Activated T-cell treated with anti-CD3 and anti-CD28 coated beads, Interleukin-2, amount 50 U/mL, for 48 hours (primary cell): ENCODE results near the gene CCND3.
A peak's percentile ranks its signal among the peaks of the same experiment; 100 is the strongest.

Experiments
- DNase-seq, 2 experiments: peaks; one replicate each; pipeline ENCODE4 v3.0.0-alpha.2; 2020

The CCND3 gene

GRCh38 chr6:41920921-41921711 lies 20.5 kb downstream of the CCND3 start, which contains the start of the genes BYSL and MED20:
Gene BYSL (plus strand): TSS chr6:41921499. CDS start chr6:41921563, 64 bp downstream.
Gene MED20 (minus strand): TSS chr6:41921139. CDS start chr6:41921018, 121 bp downstream.
- peak; percentile 97 to 99 for DNase-seq

GRCh38 chr6:41917528-41917927 lies 24.1 kb downstream of the CCND3 start:
- DNase-seq = no peak

- DNase-seq = no peak
These were observed 26.6 kb downstream of the CCND3 start for GRCh38 chr6:41914869-41915530.

GRCh38 chr6:41914343-41914742 lies 27.3 kb downstream of the CCND3 start:
- DNase-seq = no peak

- DNase-seq = no peak
These were observed 31.9 kb downstream of the CCND3 start for GRCh38 chr6:41909727-41910126.

GRCh38 chr6:41901882-41902519 lies 39.6 kb downstream of the CCND3 start:
- DNase-seq = peak; percentile 69 to 71

GRCh38 chr6:41900861-41901260 lies 40.7 kb downstream of the CCND3 start:
- no peak for DNase-seq

GRCh38 chr6:41896281-41896680 lies 45.3 kb downstream of the CCND3 start:
- no peak for DNase-seq

- DNase-seq = peak; percentile 94 to 95
These were observed 46.0 kb downstream of the CCND3 start, which contains the start of gene USP49 for GRCh38 chr6:41895300-41896233. Gene USP49 (minus strand): TSS chr6:41895375. CDS start chr6:41806983, 88,392 bp downstream.

- DNase-seq = peak in 1 of 2 experiments; percentile 44
These were observed 47.0 kb downstream of the CCND3 start for GRCh38 chr6:41894366-41895299.

- DNase-seq = no peak
These were observed 48.6 kb downstream of the CCND3 start for GRCh38 chr6:41892921-41893564.

GRCh38 chr6:41887331-41887751 lies 54.3 kb downstream of the CCND3 start:
- DNase-seq = no peak

- DNase-seq = no peak
These were observed 55.7 kb downstream of the CCND3 start for GRCh38 chr6:41885930-41886329.

GRCh38 chr6:41884957-41885356 lies 56.7 kb downstream of the CCND3 start:
- DNase-seq = no peak
